ENCODE data around the gene GNB5.

The GNB5 gene

DNA sequence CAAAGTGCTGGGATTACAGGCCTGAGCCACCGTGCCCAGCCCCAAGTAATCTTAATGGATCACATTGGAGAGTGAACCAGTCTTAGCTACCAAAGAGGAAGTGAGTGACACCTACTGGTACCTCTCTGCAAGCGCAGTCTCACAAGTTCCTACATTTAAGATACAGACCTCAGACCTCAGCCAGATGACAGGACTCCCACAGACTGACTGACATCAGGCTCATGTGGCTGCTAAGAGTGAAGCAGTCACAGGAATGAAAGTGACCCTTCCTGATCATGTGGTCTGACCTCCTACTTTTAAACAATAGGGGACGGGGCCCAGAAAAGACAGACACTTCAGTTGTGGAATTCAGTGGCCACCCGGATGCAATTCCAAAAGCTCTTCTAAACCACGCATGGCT, 36.3 kb upstream of the GNB5 start:
- no peak overlapping the region for H3K27ac ChIP-seq (ENCODE audit: low read depth, low read length)
- H3K9ac ChIP-seq (ENCODE audit: low read length in 5 of 5), result no peak overlapping the region
- peaks cover 0 to 2% (median 0%) of the 10 kb centered on the region in 5 donors for H3K4me1 ChIP-seq (ENCODE audit: control insufficient read depth in 5 of 5, insufficient read depth in 5 of 5, low read length in 5 of 5)
- peaks cover 0 to 17% (median 14%) of the 10 kb centered on the region in 5 donors for H3K36me3 ChIP-seq (ENCODE audit: control insufficient read depth in 5 of 5, insufficient read depth in 5 of 5, low read length in 5 of 5)
- H3K27me3 ChIP-seq (ENCODE audit: control insufficient read depth in 5 of 5, insufficient read depth in 4 of 5, low read length in 5 of 5), result no peaks in the 10 kb centered on the region
- no peaks in the 10 kb centered on the region for H3K9me3 ChIP-seq (ENCODE audit: control insufficient read depth in 5 of 5, low read length in 5 of 5)
- H3K4me3 ChIP-seq (ENCODE audit: low read depth in 1 of 5, low read length in 5 of 5), result no peak overlapping the region

DNA sequence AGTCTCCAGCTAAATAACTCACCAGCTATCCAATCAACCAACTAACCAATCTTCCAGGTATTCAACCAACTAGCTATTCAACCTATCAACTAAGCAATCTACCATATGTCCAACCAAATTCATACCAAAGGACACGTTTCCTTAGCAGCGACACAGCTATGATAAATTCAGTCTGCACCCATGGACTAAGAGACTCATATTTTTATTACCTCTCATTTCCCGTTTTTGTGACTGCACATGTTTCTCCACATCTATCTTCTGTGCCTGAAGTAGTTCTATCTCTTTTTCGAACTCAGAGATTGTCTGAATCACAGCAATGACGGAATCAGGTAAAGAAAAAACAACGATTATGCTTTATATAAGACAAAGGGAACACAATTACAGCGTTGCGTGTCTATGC, 34.0 kb upstream of the GNB5 start:
- H3K27me3 ChIP-seq (ENCODE audit: control insufficient read depth in 5 of 5, insufficient read depth in 4 of 5, low read length in 5 of 5), result peaks cover 0 to 4% (median 0%) of the 10 kb centered on the region in 5 donors
- no peaks in the 10 kb centered on the region for H3K4me1 ChIP-seq (ENCODE audit: control insufficient read depth in 5 of 5, insufficient read depth in 5 of 5, low read length in 5 of 5)
- peaks cover 0 to 25% (median 19%) of the 10 kb centered on the region in 5 donors for H3K36me3 ChIP-seq (ENCODE audit: control insufficient read depth in 5 of 5, insufficient read depth in 5 of 5, low read length in 5 of 5)
- no peaks in the 10 kb centered on the region for H3K9me3 ChIP-seq (ENCODE audit: control insufficient read depth in 5 of 5, low read length in 5 of 5)
- H3K4me3 ChIP-seq (ENCODE audit: low read depth in 1 of 5, low read length in 5 of 5), result no peak overlapping the region
- H3K27ac ChIP-seq (ENCODE audit: low read depth, low read length), result no peak overlapping the region
- no peak overlapping the region for H3K9ac ChIP-seq (ENCODE audit: low read length in 5 of 5)

DNA sequence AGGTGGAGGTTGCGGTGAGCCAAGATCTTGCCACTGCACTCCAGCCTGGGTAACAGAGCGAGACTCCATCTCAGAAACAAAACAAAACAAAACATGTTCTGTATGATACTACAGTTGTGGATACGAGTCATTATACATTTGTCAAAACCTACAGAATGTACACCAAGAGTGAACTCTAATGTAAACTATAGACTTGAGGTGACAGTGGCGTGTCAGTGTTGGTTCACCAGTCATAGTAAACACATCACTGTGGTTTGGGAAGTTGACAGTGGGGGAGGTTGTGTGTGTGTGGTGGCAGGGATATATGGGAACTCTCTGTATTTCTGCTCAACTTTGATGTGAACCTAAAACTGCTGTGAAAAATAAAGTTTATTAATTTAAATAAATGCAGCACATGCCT, 33.0 kb upstream of the GNB5 start:
- H3K36me3 ChIP-seq (ENCODE audit: control insufficient read depth in 5 of 5, insufficient read depth in 5 of 5, low read length in 5 of 5), result peaks cover 0 to 28% (median 21%) of the 10 kb centered on the region in 5 donors
- no peak overlapping the region for H3K27ac ChIP-seq (ENCODE audit: low read depth, low read length)
- H3K9me3 ChIP-seq (ENCODE audit: control insufficient read depth in 5 of 5, low read length in 5 of 5), result no peaks in the 10 kb centered on the region
- H3K27me3 ChIP-seq (ENCODE audit: control insufficient read depth in 5 of 5, insufficient read depth in 4 of 5, low read length in 5 of 5), result peaks cover 0 to 4% (median 0%) of the 10 kb centered on the region in 5 donors
- H3K4me1 ChIP-seq (ENCODE audit: control insufficient read depth in 5 of 5, insufficient read depth in 5 of 5, low read length in 5 of 5), result no peaks in the 10 kb centered on the region
- no peak overlapping the region for H3K9ac ChIP-seq (ENCODE audit: low read length in 5 of 5)
- H3K4me3 ChIP-seq (ENCODE audit: low read depth in 1 of 5, low read length in 5 of 5), result no peak overlapping the region

DNA sequence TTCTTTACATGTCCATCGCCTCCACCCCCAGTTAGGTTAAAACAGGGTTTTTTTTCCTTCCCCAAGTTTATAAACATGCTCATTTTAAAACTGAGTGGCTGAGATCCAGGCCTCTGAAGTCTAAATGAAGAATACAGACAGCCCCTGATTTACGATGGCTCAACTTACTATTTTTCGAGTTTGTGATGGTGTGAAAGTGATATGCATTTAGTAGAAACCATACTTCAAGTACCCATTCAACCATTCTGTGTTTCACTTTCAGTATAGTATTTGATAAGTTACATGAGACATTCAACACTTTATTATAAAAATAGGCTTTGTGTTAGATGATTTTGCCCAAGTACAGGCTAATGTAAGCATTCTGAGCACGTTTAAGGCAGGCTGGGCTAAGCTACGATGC, 30.5 kb upstream of the GNB5 start:
- Histone ChIP-seq H3K9ac (ENCODE audit: low read length in 5 of 5) (no peak overlapping the region), H3K9me3 (ENCODE audit: control insufficient read depth in 5 of 5, low read length in 5 of 5) (no peaks in the 10 kb centered on the region), H3K27me3 (ENCODE audit: control insufficient read depth in 5 of 5, insufficient read depth in 4 of 5, low read length in 5 of 5) (peaks cover 0 to 4% (median 0%) of the 10 kb centered on the region in 5 donors), H3K27ac (ENCODE audit: low read depth, low read length) (no peak overlapping the region), H3K4me1 (ENCODE audit: control insufficient read depth in 5 of 5, insufficient read depth in 5 of 5, low read length in 5 of 5) (peaks cover 0 to 8% (median 0%) of the 10 kb centered on the region in 5 donors), H3K36me3 (ENCODE audit: control insufficient read depth in 5 of 5, insufficient read depth in 5 of 5, low read length in 5 of 5) (peaks cover 0 to 39% (median 21%) of the 10 kb centered on the region in 5 donors), H3K4me3 (ENCODE audit: low read depth in 1 of 5, low read length in 5 of 5) (no peak overlapping the region)

DNA sequence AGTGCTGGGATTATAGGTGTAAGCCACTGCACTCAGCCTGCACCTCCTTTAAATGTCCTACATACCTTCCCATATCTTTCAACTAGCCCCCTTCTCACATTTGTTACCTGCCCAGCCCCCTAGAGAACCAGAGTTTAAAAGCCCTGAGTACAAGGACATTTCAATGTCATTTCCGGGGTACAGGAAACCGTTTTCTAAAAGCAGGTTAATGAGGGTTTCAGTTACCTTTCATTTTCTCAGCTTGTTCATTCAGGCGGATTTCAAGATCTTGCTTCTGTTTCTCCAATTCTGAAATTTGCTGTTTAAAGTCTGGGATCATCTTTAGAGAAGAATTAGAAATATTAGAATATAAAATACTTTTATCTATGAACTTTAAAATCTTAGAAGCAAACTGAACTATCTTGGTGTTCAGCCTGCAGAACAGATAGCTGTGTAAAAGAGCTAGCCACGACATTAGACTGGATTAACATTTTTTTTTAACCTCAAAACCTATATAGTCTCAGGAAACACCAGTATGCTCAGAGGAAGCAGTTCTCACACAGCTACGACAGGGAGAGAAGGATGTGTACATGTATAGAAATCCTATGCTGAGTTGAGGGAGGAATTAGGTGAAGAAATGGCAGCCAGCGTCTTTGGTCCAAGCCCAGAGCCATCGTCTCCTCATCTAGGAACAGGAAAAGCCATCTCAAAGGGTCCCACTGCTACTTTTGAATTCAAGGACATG, 29.9 kb upstream of the GNB5 start:
- Histone ChIP-seq H3K9ac (ENCODE audit: low read length in 5 of 5) (no peak overlapping the region), H3K4me3 (ENCODE audit: low read depth in 1 of 5, low read length in 5 of 5) (no peak overlapping the region), H3K9me3 (ENCODE audit: control insufficient read depth in 5 of 5, low read length in 5 of 5) (no peaks in the 10 kb centered on the region), H3K36me3 (ENCODE audit: control insufficient read depth in 5 of 5, insufficient read depth in 5 of 5, low read length in 5 of 5) (peaks cover 0 to 39% (median 19%) of the 10 kb centered on the region in 5 donors), H3K27me3 (ENCODE audit: control insufficient read depth in 5 of 5, insufficient read depth in 4 of 5, low read length in 5 of 5) (peaks cover 0 to 4% (median 0%) of the 10 kb centered on the region in 5 donors), H3K4me1 (ENCODE audit: control insufficient read depth in 5 of 5, insufficient read depth in 5 of 5, low read length in 5 of 5) (peaks cover 0 to 8% (median 0%) of the 10 kb centered on the region in 5 donors), H3K27ac (ENCODE audit: low read depth, low read length) (no peak overlapping the region)

DNA sequence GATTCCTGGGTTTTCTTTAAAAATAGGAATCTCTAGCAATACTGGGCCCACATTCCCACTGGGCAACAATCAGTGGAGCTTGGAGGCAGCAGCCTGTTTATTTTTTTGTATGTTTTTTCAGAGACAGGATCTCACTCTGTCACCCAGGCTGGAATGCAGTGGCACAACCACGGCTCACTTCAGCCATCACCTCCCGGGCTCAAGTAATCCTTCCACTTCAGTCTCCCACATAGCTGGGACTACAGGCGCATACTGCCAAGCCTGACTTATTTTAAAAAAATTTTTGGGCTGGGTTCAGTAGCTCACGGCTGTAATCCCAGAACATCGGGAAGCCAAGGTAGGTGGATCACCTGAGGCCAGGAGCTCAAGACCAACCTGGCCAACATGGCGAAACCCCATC, 29.1 kb upstream of the GNB5 start:
- Histone ChIP-seq H3K27me3 (ENCODE audit: control insufficient read depth in 5 of 5, insufficient read depth in 4 of 5, low read length in 5 of 5) (peaks cover 0 to 4% (median 0%) of the 10 kb centered on the region in 5 donors), H3K9me3 (ENCODE audit: control insufficient read depth in 5 of 5, low read length in 5 of 5) (no peaks in the 10 kb centered on the region), H3K4me1 (ENCODE audit: control insufficient read depth in 5 of 5, insufficient read depth in 5 of 5, low read length in 5 of 5) (peaks cover 0 to 8% (median 0%) of the 10 kb centered on the region in 5 donors), H3K36me3 (ENCODE audit: control insufficient read depth in 5 of 5, insufficient read depth in 5 of 5, low read length in 5 of 5) (peaks cover 0 to 36% (median 16%) of the 10 kb centered on the region in 5 donors), H3K4me3 (ENCODE audit: low read depth in 1 of 5, low read length in 5 of 5) (no peak overlapping the region), H3K27ac (ENCODE audit: low read depth, low read length) (no peak overlapping the region), H3K9ac (ENCODE audit: low read length in 5 of 5) (no peak overlapping the region)

DNA sequence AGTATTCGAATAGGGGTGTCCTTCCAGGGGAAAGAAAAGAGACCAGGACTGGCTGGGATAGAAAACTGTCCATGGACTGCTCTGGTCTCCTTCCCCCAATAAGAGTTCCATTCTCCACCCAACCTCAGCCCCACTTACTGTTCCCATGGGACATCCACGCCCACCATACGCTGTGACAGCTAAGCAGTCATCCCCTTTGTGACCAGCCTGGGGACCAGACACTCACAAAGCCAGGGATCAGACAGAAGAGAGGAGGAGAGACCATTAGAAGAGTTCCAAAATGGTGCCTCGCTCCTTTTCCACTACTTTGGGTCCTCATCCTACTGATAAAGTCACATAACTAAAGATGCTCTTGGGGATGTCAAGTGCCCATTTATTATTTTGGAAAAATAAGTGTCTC, 27.6 kb upstream of the GNB5 start:
- no peaks in the 10 kb centered on the region for H3K9me3 ChIP-seq (ENCODE audit: control insufficient read depth in 5 of 5, low read length in 5 of 5)

DNA sequence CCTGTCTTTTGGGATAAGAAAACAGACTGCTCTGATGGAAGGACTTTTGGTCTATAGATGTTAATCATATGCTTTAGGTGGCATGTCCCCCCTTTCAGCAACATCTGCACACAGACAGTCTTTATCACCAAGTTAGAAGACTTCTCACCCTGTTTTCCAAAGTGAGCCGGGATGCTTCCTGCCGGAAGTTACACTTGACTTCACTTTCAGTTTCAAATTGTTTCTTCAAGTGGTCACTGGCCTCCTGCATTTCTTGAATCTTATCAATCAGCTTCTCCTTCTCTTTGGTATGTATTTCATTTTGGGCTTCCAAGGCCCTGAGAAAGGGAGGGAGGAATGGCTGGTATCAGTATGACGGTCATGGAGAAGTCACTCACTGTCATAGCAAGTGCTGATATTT, 27.2 kb upstream of the GNB5 start:
- no peak overlapping the region for H3K9ac ChIP-seq (ENCODE audit: low read length in 5 of 5)
- H3K27ac ChIP-seq (ENCODE audit: low read depth, low read length), result no peak overlapping the region
- no peak overlapping the region for H3K4me3 ChIP-seq (ENCODE audit: low read depth in 1 of 5, low read length in 5 of 5)
- H3K36me3 ChIP-seq (ENCODE audit: control insufficient read depth in 5 of 5, insufficient read depth in 5 of 5, low read length in 5 of 5), result peaks cover 0 to 40% (median 15%) of the 10 kb centered on the region in 5 donors
- no peaks in the 10 kb centered on the region for H3K9me3 ChIP-seq (ENCODE audit: control insufficient read depth in 5 of 5, low read length in 5 of 5)
- peaks cover 0 to 4% (median 0%) of the 10 kb centered on the region in 5 donors for H3K27me3 ChIP-seq (ENCODE audit: control insufficient read depth in 5 of 5, insufficient read depth in 4 of 5, low read length in 5 of 5)
- peaks cover 0 to 8% (median 0%) of the 10 kb centered on the region in 5 donors for H3K4me1 ChIP-seq (ENCODE audit: control insufficient read depth in 5 of 5, insufficient read depth in 5 of 5, low read length in 5 of 5)

More for the DNA sequence above, 27.6 kb upstream of the GNB5 start:
- peaks cover 0 to 39% (median 14%) of the 10 kb centered on the region in 5 donors for H3K36me3 ChIP-seq (ENCODE audit: control insufficient read depth in 5 of 5, insufficient read depth in 5 of 5, low read length in 5 of 5)
- no peak overlapping the region for H3K4me3 ChIP-seq (ENCODE audit: low read depth in 1 of 5, low read length in 5 of 5)
- H3K9ac ChIP-seq (ENCODE audit: low read length in 5 of 5), result no peak overlapping the region
- peaks cover 0 to 4% (median 0%) of the 10 kb centered on the region in 5 donors for H3K27me3 ChIP-seq (ENCODE audit: control insufficient read depth in 5 of 5, insufficient read depth in 4 of 5, low read length in 5 of 5)
- H3K4me1 ChIP-seq (ENCODE audit: control insufficient read depth in 5 of 5, insufficient read depth in 5 of 5, low read length in 5 of 5), result peaks cover 0 to 8% (median 0%) of the 10 kb centered on the region in 5 donors
- H3K27ac ChIP-seq (ENCODE audit: low read depth, low read length), result no peak overlapping the region

DNA sequence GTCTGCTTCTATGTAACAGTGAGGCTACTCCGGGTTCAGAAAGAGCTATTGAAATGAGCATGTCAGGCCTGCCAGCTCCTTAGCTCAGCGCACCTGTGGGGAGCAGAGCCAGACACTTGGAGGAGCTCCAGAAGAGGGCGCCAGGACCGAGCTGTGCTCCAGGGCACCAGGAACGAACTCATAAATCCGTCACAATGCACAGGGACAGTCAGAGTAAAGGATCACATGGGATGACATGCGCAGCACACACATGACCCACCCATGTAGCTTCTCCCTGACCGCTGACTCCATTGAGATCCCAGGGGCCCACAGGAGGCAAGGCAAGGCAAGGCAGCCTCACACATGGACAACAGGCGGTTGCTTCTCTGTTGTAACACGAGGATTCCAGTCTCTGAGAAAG, 26.0 kb upstream of the GNB5 start:
- Histone ChIP-seq H3K36me3 (ENCODE audit: control insufficient read depth in 5 of 5, insufficient read depth in 5 of 5, low read length in 5 of 5) (peaks cover 0 to 43% (median 16%) of the 10 kb centered on the region in 5 donors), H3K27ac (ENCODE audit: low read depth, low read length) (no peak overlapping the region), H3K27me3 (ENCODE audit: control insufficient read depth in 5 of 5, insufficient read depth in 4 of 5, low read length in 5 of 5) (peaks cover 0 to 3% (median 0%) of the 10 kb centered on the region in 5 donors), H3K9me3 (ENCODE audit: control insufficient read depth in 5 of 5, low read length in 5 of 5) (no peaks in the 10 kb centered on the region), H3K9ac (ENCODE audit: low read length in 5 of 5) (no peak overlapping the region), H3K4me1 (ENCODE audit: control insufficient read depth in 5 of 5, insufficient read depth in 5 of 5, low read length in 5 of 5) (peaks cover 0 to 8% (median 0%) of the 10 kb centered on the region in 5 donors), H3K4me3 (ENCODE audit: low read depth in 1 of 5, low read length in 5 of 5) (no peak overlapping the region)

DNA sequence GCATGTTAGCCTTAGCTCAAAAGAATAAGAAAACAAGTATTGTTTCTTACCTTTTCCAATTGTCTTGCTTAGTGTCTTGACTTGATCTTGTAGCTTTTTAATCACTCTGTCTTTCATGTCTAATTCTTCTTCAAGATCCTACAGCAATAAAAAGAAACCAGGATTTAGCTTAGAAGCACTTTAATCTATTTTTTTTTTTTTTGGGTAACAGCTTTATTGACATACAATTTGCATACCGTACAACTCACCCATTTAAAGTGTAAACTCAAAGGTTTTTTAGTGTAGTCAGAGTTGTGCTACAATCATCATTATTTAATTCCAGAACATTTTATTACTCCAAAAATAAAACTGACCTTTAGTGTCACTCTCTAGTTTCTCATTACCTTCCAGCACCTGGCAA, 23.4 kb upstream of the GNB5 start:
- no peaks in the 10 kb centered on the region for H3K9me3 ChIP-seq (ENCODE audit: control insufficient read depth in 5 of 5, low read length in 5 of 5)
- H3K4me3 ChIP-seq (ENCODE audit: low read depth in 1 of 5, low read length in 5 of 5), result no peak overlapping the region
- no peak overlapping the region for H3K9ac ChIP-seq (ENCODE audit: low read length in 5 of 5)
- peaks cover 0 to 52% (median 14%) of the 10 kb centered on the region in 5 donors for H3K36me3 ChIP-seq (ENCODE audit: control insufficient read depth in 5 of 5, insufficient read depth in 5 of 5, low read length in 5 of 5)
- H3K27ac ChIP-seq (ENCODE audit: low read depth, low read length), result no peak overlapping the region
- no peaks in the 10 kb centered on the region for H3K27me3 ChIP-seq (ENCODE audit: control insufficient read depth in 5 of 5, insufficient read depth in 4 of 5, low read length in 5 of 5)
- H3K4me1 ChIP-seq (ENCODE audit: control insufficient read depth in 5 of 5, insufficient read depth in 5 of 5, low read length in 5 of 5), result peaks cover 0 to 8% (median 0%) of the 10 kb centered on the region in 5 donors
